HepG2 (cell line): ENCODE measurements around the gene CNTD1. TPM values are rescaled to one million over a fixed set of nuclear protein-coding genes. Genes with fewer than 3 reads are reported as not detected.

Source experiments
- ARID3A ChIP-seq: IDR thresholded peaks from 2 replicates; pipeline ENCODE4 v1.6.1; 2012; ENCODE audit warnings: low read depth, low read length, improper control_type of control experiment
- ARID5B ChIP-seq: IDR thresholded peaks from 2 replicates; pipeline ENCODE4 v1.4.0; 2020; ENCODE audit warnings: mild to moderate bottlenecking, missing genetic modification reagents
- ATF2 ChIP-seq: sonication (generic); formaldehyde crosslinking; IDR thresholded peaks from 2 replicates; pipeline ENCODE4 v1.4.0; 2020; ENCODE audit warnings: missing genetic modification reagents
- CEBPG ChIP-seq: IDR thresholded peaks from 2 replicates; pipeline ENCODE4 v1.6.1; 2016
- DMAP1 ChIP-seq: IDR thresholded peaks from 2 replicates; pipeline ENCODE4 v1.6.1; 2016
- DPF2 ChIP-seq: sonication (generic); formaldehyde crosslinking; IDR thresholded peaks from 2 replicates; pipeline ENCODE4 v1.4.0; 2020; ENCODE audit warnings: mild to moderate bottlenecking, low read depth, missing genetic modification reagents, borderline replicate concordance
- EP300 ChIP-seq, 3 experiments: sonication (generic) in 1 of 3; formaldehyde crosslinking in 1 of 3; IDR thresholded peaks; 2 replicates each; pipeline versions ENCODE4 v1.5.1 to v1.6.1; 2011 to 2020; ENCODE audit warnings: low read depth in 2 of 3, low read length in 2 of 3, borderline replicate concordance in 1 of 3, improper control_type of control experiment in 1 of 3, mild to moderate bottlenecking in 1 of 3, missing genetic modification reagents in 1 of 3, moderate library complexity in 1 of 3
- GATAD1 ChIP-seq: IDR thresholded peaks from 2 replicates; pipeline ENCODE4 v1.6.1; 2016; ENCODE audit warnings: missing genetic modification reagents, missing compliant biosample characterization
- GATAD2A ChIP-seq: IDR thresholded peaks from 2 replicates; pipeline ENCODE4 v1.6.1; 2016
- MIXL1 ChIP-seq: IDR thresholded peaks from 2 replicates; pipeline ENCODE4 v1.6.1; 2016
- PPARG ChIP-seq: conservative IDR thresholded peaks from 2 replicates; pipeline ENCODE4 v1.6.1; 2016; ENCODE audit warnings: missing biosample characterization, missing genetic modification reagents
- REPIN1 ChIP-seq: sonication (generic); formaldehyde crosslinking; IDR thresholded peaks from 2 replicates; pipeline ENCODE4 v1.8.0; 2022; ENCODE audit warnings: missing genetic modification reagents, low read depth, mild to moderate bottlenecking, borderline replicate concordance
- RFX1 ChIP-seq: fragments of 450-650 bp; IDR thresholded peaks from 2 replicates; pipeline ENCODE4 v1.6.1; 2017
- SMYD3 ChIP-seq: sonication (generic); formaldehyde crosslinking; IDR thresholded peaks from 2 replicates; pipeline ENCODE4 v1.8.1; 2023; ENCODE audit warnings: mild to moderate bottlenecking, missing genetic modification reagents
- SOX13 ChIP-seq, 3 experiments: fragments of 450-650 bp in 1 of 3; sonication (generic) in 1 of 3; formaldehyde crosslinking in 1 of 3; IDR thresholded peaks in 2 of 3; conservative IDR thresholded peaks in 1 of 3; 2 replicates each; pipeline versions ENCODE4 v1.5.0 to v1.6.1; 2016 to 2020; ENCODE audit warnings: antibody characterized with exemption in 1 of 3, mild to moderate bottlenecking in 1 of 3, missing compliant biosample characterization in 1 of 3, missing genetic modification reagents in 1 of 3, moderate library complexity in 1 of 3
- SOX5 ChIP-seq: IDR thresholded peaks from 2 replicates; pipeline ENCODE4 v1.6.1; 2016; ENCODE audit warnings: borderline replicate concordance
- ZKSCAN5 ChIP-seq: sonication (generic); formaldehyde crosslinking; IDR thresholded peaks from 2 replicates; pipeline ENCODE4 v1.5.1; 2020; ENCODE audit warnings: mild to moderate bottlenecking, missing genetic modification reagents
- ZNF224 ChIP-seq: sonication (generic); formaldehyde crosslinking; IDR thresholded peaks from 2 replicates; pipeline ENCODE4 v1.5.0; 2020; ENCODE audit warnings: mild to moderate bottlenecking, missing genetic modification reagents
- ZNF24 ChIP-seq: fragments of 450-650 bp; IDR thresholded peaks from 2 replicates; pipeline ENCODE4 v1.6.1; 2017; ENCODE audit warnings: antibody characterized with exemption, mild to moderate bottlenecking
- ZNF619 ChIP-seq: sonication (generic); formaldehyde crosslinking; IDR thresholded peaks from 2 replicates; pipeline ENCODE4 v1.4.0; 2020; ENCODE audit warnings: mild to moderate bottlenecking, missing genetic modification reagents
- polyA plus RNA-seq, 8 experiments: library from polyadenylated mRNA; depleted of rRNA in 3 of 8; stranded (reverse) in 7 of 8; unstranded in 1 of 8; fragments of >200 nt; fragmentation: Illumina TruSeq in 4 of 8; extraction: Trizol in 4 of 8; gene quantifications; 2 replicates each; pipeline versions ENCODE4 v1.2.1 to v1.2.3, GENCODE V29; 2011 to 2016; ENCODE audit warnings: low read depth in 4 of 8, missing spikeins in 1 of 8, mixed read lengths in 1 of 8; ENCODE audit not compliant: insufficient read depth in 1 of 8
- total RNA-seq, 5 experiments: library from RNA; depleted of rRNA; stranded (reverse); fragments of >200 nt; fragmentation: Illumina TruSeq; extraction: Trizol; gene quantifications; 2 replicates each; pipeline ENCODE4 v1.2.3, GENCODE V29; 2016; ENCODE audit warnings: low read depth in 1 of 5
- TF ChIP-seq, protein P1 (sequence below): IDR thresholded peaks from 2 replicates; pipeline ENCODE4 v1.6.1; 2016; ENCODE audit warnings: missing genetic modification reagents, missing compliant biosample characterization
- TF ChIP-seq, protein P2 (sequence below): sonication (generic); IDR thresholded peaks from 2 replicates; pipeline ENCODE4 v1.6.1; 2016; ENCODE audit warnings: low read depth, borderline replicate concordance

CNTD1 gene
- total and polyA plus RNA-seq, 2 of the 13 experiments (the other 11 are each of a cell fraction or from before 2014, with no cell fraction given), result 0.11 to 0.15 TPM

GRCh38 chr17:42804918-42805367, 6.3 kb downstream of the CNTD1 start (continued):
- TF ChIP-seq DMAP1 (CRISPR knock-in tag) (no peak), SMYD3 (CRISPR knock-in tag) (0 out of 2 replicates have a peak, but pooled peaks have one; percentile 31), GATAD2A (CRISPR knock-in tag) (peak; percentile 29; the same call in 1 of the 2 replicates), ARID5B (CRISPR knock-in tag) (0 out of 2 replicates have a peak, but pooled peaks have one; percentile 60), PPARG (CRISPR knock-in tag) (no peak), ZNF619 (no peak), ARID3A (peak; percentile 86; the same call in 1 of the 2 replicates), RFX1 (peak; percentile 83), EP300 (IDR thresholded peaks at IDR 0.05; ENCODE audit: low read depth in 2 of 2, low read length in 2 of 2) (0 out of 4 replicates have a peak, but pooled peaks of 1 of the 2 experiments have one; percentile 6), EP300 (CRISPR knock-in tag; IDR thresholded peaks at IDR 0.05; ENCODE audit: borderline replicate concordance) (peak; percentile 12; the same call in 1 of the 2 replicates), ZNF24 (peak; percentile 70; the same call in 1 of the 2 replicates), SOX13 (IDR thresholded peaks at IDR 0.05) (no peak), SOX13 (CRISPR knock-in tag; conservative IDR thresholded peaks at IDR 0.05 in 1 of 2, IDR thresholded peaks at IDR 0.05 in 1 of 2) (peak in 1 of 2 experiments; percentile 22; a peak in 1 of 4 replicates), ZNF224 (CRISPR knock-in tag) (no peak), GATAD1 (CRISPR knock-in tag) (0 out of 2 replicates have a peak, but pooled peaks have one; percentile 12), ATF2 (CRISPR knock-in tag) (no peak), MIXL1 (peak; percentile 38), SOX5 (CRISPR knock-in tag) (peak; percentile 33; the same call in 1 of the 2 replicates), CEBPG (0 out of 2 replicates have a peak, but pooled peaks have one; percentile 23), ZKSCAN5 (CRISPR knock-in tag) (no peak), REPIN1 (CRISPR knock-in tag) (peak; percentile 42; the same call in 1 of the 2 replicates), DPF2 (CRISPR knock-in tag) (no peak)
- TF ChIP-seq, protein P1, sequence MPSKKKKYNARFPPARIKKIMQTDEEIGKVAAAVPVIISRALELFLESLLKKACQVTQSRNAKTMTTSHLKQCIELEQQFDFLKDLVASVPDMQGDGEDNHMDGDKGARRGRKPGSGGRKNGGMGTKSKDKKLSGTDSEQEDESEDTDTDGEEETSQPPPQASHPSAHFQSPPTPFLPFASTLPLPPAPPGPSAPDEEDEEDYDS (CRISPR knock-in tag), result 0 out of 2 replicates have a peak, but pooled peaks have one; percentile 5
- TF ChIP-seq, protein P2, sequence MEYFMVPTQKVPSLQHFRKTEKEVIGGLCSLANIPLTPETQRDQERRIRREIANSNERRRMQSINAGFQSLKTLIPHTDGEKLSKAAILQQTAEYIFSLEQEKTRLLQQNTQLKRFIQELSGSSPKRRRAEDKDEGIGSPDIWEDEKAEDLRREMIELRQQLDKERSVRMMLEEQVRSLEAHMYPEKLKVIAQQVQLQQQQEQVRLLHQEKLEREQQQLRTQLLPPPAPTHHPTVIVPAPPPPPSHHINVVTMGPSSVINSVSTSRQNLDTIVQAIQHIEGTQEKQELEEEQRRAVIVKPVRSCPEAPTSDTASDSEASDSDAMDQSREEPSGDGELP, result peak; percentile 36; the same call in 1 of the 2 replicates
